Ectodermal cell (in vitro differentiated cells): Measurements from ENCODE around the gene WIPF1.

Experiments
- H3K27ac ChIP-seq: 2 replicates; pipeline ENCODE4 v1.7.0; 2013; ENCODE audit warnings: mild to moderate bottlenecking, low read depth, low read length; ENCODE audit not compliant: insufficient read depth, poor library complexity, severe bottlenecking
- H3K27me3 ChIP-seq: 2 replicates; pipeline ENCODE4 v1.7.0; 2013; ENCODE audit warnings: mild to moderate bottlenecking, low read length; ENCODE audit not compliant: insufficient read depth, control insufficient read depth, poor library complexity, severe bottlenecking
- H3K36me3 ChIP-seq: one replicate; pipeline ENCODE4 v1.7.0; 2013; ENCODE audit warnings: low read length; ENCODE audit not compliant: control insufficient read depth, insufficient read depth
- H3K4me1 ChIP-seq: one replicate; pipeline ENCODE4 v1.7.0; 2013; ENCODE audit warnings: low read length; ENCODE audit not compliant: control insufficient read depth, insufficient read depth
- H3K4me3 ChIP-seq: 2 replicates; pipeline ENCODE4 v1.7.0; 2013; ENCODE audit warnings: low read depth, low read length, control low read depth; ENCODE audit not compliant: insufficient read depth
- H3K9me3 ChIP-seq: 2 replicates; pipeline ENCODE4 v1.7.0; 2013; ENCODE audit warnings: mild to moderate bottlenecking, low read length, moderate library complexity; ENCODE audit not compliant: control insufficient read depth
- WGBS, 2 experiments: methylation state at CpG; one replicate each; pipeline ENCODE4 v1.1.7; 2013; ENCODE audit warnings: missing lambda C conversion rate in 2 of 2; 5-methylcytosine and 5-hydroxymethylcytosine counted together

Gene WIPF1

GRCh38 chr2:174597009-174597344, 627 bp downstream of the WIPF1 start:
- Histone ChIP-seq H3K9me3 (no peaks in the 10 kb centered on the region), H3K36me3 (no peaks in the 10 kb centered on the region), H3K4me1 (peaks cover 5% of the 10 kb centered on the region), H3K4me3 (no peak overlapping the region), H3K27ac (no peak overlapping the region), H3K27me3 (no peaks in the 10 kb centered on the region)
- WGBS, 2 experiments, result 97 to 98% methylated on average over 3 to 4 of the region's 4 CpGs

GRCh38 chr2:174595891-174596397, 1.7 kb downstream of the WIPF1 start:
- no peaks in the 10 kb centered on the region for H3K9me3 ChIP-seq
- H3K4me1 ChIP-seq, result peaks cover 5% of the 10 kb centered on the region
- H3K27ac ChIP-seq, result no peak overlapping the region
- no peaks in the 10 kb centered on the region for H3K27me3 ChIP-seq
- 95 to 100% methylated on average over 2 of the region's 2 CpGs for WGBS, 2 experiments
- no peaks in the 10 kb centered on the region for H3K36me3 ChIP-seq
- no peak overlapping the region for H3K4me3 ChIP-seq

GRCh38 chr2:174595116-174595809, 2.3 kb downstream of the WIPF1 start:
- 90 to 92% methylated on average over 2 to 3 of the region's 3 CpGs for whole genome bisulfite sequencing, 2 experiments
- no peaks in the 10 kb centered on the region for H3K27me3 ChIP-seq
- no peak overlapping the region for H3K27ac ChIP-seq
- no peaks in the 10 kb centered on the region for H3K9me3 ChIP-seq
- H3K4me1 ChIP-seq, result peaks cover 5% of the 10 kb centered on the region
- H3K36me3 ChIP-seq, result no peaks in the 10 kb centered on the region
- H3K4me3 ChIP-seq, result no peak overlapping the region

DNA sequence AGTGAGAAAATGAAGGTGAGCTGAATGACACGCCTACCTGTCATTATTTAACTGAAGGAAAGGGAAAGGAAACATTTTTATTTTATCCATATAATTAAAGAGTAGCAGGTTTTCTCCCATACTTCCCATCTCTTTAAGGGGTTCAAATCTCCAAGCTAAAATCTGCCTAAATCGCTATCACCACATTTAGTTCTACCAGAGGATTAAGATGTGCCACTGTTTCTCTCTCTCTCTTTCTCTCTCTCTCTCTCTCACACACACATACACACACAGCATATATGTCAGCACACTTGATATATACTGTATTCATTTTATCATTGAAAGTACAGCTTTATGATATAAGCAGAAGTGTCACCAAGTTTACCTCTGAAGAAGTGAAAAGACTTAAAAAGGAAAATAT, 3.1 kb downstream of the WIPF1 start:
- 95 to 100% methylated on average over 1 of the region's 2 CpGs for WGBS, 2 experiments
- peaks cover 5% of the 10 kb centered on the region for H3K4me1 ChIP-seq
- no peak overlapping the region for H3K4me3 ChIP-seq
- no peaks in the 10 kb centered on the region for H3K36me3 ChIP-seq
- H3K9me3 ChIP-seq, result no peaks in the 10 kb centered on the region
- no peak overlapping the region for H3K27ac ChIP-seq
- no peaks in the 10 kb centered on the region for H3K27me3 ChIP-seq

DNA sequence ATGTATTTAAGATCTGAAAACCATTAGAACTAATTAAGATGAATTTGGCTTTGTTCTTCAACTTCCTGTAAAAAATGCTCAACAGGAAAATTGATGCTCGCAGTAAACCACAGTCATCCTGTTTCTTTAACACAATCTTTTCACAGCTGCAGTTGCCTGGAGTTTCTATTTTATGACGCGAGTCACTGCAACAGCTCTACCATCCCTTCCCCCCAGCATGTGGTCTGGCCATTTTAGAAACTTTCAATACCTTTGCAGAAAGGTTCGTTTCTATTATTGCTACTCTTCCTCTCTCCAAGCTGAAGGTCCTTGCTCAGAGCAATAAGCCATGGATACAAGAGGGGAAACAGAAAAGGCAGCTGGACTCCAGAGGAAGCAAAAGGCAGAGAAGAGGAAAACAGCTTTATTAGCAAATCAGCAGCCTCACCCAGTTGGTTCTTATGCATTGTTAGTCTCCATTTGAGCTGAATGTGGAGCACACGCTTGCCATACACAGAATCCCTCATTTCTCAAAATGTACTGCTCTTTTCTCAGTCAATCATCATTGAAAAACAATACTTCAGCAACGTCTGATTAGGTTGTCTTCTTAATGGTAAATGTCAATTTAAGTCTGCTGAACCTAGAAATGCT, 3.9 kb downstream of the WIPF1 start:
- Histone ChIP-seq H3K4me3 (no peak overlapping the region), H3K27ac (no peak overlapping the region), H3K36me3 (no peaks in the 10 kb centered on the region), H3K4me1 (peaks cover 5% of the 10 kb centered on the region), H3K9me3 (no peaks in the 10 kb centered on the region), H3K27me3 (no peaks in the 10 kb centered on the region)
- WGBS, 2 experiments, result 48 to 60% methylated on average over 6 of the region's 6 CpGs

DNA sequence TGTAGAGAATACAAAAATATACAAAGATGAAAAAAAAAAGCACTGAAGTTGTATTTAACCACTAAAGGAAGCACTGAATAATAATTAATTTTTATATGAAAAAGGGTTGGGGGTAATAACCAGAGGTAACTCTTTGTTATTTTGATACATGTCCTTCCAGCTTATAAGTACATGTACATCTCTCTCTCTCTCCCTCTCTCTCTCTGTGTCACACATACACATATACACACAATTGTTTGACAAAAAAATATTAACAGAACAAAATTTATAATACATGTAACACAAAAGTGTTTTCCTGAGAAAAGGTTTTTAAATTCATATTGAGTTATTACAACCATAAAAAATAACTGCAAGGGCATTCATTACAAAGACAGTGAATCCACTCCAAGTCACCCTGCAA, 4.6 kb downstream of the WIPF1 start:
- peaks cover 5% of the 10 kb centered on the region for H3K4me1 ChIP-seq
- no peak overlapping the region for H3K27ac ChIP-seq
- H3K4me3 ChIP-seq, result no peak overlapping the region

GRCh38 chr2:174591740-174592139, 5.9 kb downstream of the WIPF1 start:
- H3K4me1 ChIP-seq, result peaks cover 5% of the 10 kb centered on the region
- H3K27me3 ChIP-seq, result no peaks in the 10 kb centered on the region
- H3K9me3 ChIP-seq, result no peaks in the 10 kb centered on the region
- H3K4me3 ChIP-seq, result no peak overlapping the region
- no peaks in the 10 kb centered on the region for H3K36me3 ChIP-seq
- WGBS, 2 experiments, result 96 to 97% methylated on average over 5 of the region's 5 CpGs
- no peak overlapping the region for H3K27ac ChIP-seq

More for the DNA sequence above, 4.6 kb downstream of the WIPF1 start:
- H3K27me3 ChIP-seq, result no peaks in the 10 kb centered on the region
- H3K9me3 ChIP-seq, result no peaks in the 10 kb centered on the region
- no peaks in the 10 kb centered on the region for H3K36me3 ChIP-seq

DNA sequence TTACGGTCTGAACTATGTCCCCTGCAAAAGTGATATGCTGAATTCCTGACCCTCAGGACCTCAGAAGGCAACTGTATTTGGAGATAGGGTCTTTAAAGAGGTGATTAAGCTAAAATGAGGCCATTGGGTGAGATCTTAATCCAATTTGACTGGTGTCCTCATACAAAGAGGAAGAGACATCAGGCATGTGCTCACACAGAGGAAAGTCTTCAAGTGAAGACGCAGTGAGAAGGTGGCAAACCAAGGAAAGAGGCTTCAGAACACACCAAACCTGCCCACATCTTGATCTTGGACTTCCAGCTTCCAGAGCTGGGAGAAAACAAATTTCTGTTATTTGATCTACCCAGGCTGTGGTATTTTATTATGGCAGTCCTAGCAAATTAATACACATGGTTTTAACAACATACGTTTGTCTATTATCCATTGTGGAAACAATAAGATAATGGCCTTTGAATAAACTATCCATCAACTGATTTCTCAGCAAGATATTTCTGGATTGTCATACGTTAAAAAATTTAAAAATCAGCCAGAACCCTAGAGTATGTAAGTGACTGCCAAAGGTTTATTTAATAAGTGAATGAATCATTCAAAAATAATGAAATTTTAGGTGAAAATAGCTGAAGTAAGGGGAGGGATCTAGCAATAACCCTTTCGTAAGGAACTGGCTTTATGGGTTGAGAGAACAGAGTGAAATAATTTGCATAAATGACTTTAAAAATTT, 6.5 kb downstream of the WIPF1 start:
- 87 to 98% methylated on average over 4 to 5 of the region's 5 CpGs for WGBS, 2 experiments
- H3K4me1 ChIP-seq, result peaks cover 5% of the 10 kb centered on the region
- H3K4me3 ChIP-seq, result no peak overlapping the region

DNA sequence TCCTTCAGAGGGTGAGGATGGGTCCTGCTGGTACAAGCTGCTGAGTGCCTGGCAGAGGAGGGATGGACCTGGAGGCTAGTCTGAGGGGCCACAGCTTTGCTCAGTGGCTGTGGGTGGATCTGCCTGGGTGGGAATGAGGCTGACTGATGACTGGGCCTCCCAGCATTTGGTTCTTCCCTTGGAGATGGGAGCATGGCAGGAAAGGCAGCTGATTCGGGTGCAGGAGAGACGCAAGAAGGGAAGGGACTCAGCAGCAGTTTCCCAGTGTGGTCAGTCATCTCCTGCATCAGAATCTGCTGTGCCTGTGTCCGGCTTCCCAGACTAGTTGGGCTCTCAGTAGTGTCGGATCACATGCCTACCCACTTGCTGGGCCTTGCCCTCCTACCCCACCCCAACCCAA, 7.3 kb downstream of the WIPF1 start:
- Histone ChIP-seq H3K4me3 (no peak overlapping the region), H3K27me3 (no peaks in the 10 kb centered on the region), H3K27ac (no peak overlapping the region), H3K9me3 (no peaks in the 10 kb centered on the region), H3K4me1 (peaks cover 5% of the 10 kb centered on the region), H3K36me3 (no peaks in the 10 kb centered on the region)
- WGBS, 2 experiments, result 68 to 71% methylated on average over 4 of the region's 4 CpGs

More for the DNA sequence above, 6.5 kb downstream of the WIPF1 start:
- H3K9me3 ChIP-seq, result no peaks in the 10 kb centered on the region
- H3K27ac ChIP-seq, result no peak overlapping the region
- no peaks in the 10 kb centered on the region for H3K36me3 ChIP-seq
- H3K27me3 ChIP-seq, result no peaks in the 10 kb centered on the region

DNA sequence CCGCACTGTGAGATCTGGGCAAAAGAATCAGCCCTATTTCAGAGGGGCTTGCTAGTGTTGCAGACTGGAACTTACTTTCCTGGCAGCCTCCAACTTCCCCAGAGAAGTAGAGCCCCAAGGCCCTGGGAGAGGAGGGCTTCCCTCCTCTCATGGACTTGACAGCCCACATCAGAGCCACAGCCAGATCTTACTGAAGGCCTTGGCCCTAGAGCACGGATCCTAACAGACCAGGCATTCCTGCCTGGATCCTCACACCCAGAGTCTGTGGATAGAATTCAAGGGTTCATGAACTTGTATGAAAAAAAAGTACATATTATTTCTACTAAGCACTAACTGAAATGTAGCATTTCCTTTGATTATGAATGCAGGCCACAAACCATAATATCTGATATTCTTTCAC, 8.3 kb downstream of the WIPF1 start:
- H3K4me1 ChIP-seq, result peaks cover 5% of the 10 kb centered on the region
- no peak overlapping the region for H3K27ac ChIP-seq
- no peaks in the 10 kb centered on the region for H3K36me3 ChIP-seq
- 97 to 100% methylated on average over 1 to 2 of the region's 2 CpGs for WGBS, 2 experiments
- no peaks in the 10 kb centered on the region for H3K9me3 ChIP-seq
- no peak overlapping the region for H3K4me3 ChIP-seq
- no peaks in the 10 kb centered on the region for H3K27me3 ChIP-seq
